Transverse colon (tissue), 4 donors: ENCODE results near the gene PGBD4.
"Not testable (repeated sequence)": the region's sequence is repeated elsewhere in the genome, so short reads cannot be mapped to it uniquely, and the experiment has no call there.

ENCODE experiments used
- EP300 ChIP-seq: sonication (generic); formaldehyde crosslinking; IDR thresholded peaks from one replicate; pipeline ENCODE4 v1.6.1; 2017; ENCODE audit warnings: antibody characterized with exemption, low read depth
- POLR2AphosphoS5 ChIP-seq, 3 donors: sonication (generic); formaldehyde crosslinking; IDR thresholded peaks; one replicate each; pipeline ENCODE4 v1.6.1; 2016; ENCODE audit warnings: antibody characterized with exemption in 3 of 3
- TF ChIP-seq, protein P1 (sequence below), 5 experiments: fragments of 200-600 bp in 3 of 5; fragments of 450-650 bp in 2 of 5; sonication (generic) in 3 of 5; IDR thresholded peaks; 1 replicate in 2 of 5; 2 replicates in 3 of 5; pipeline ENCODE4 v1.5.1; 2016 to 2017; ENCODE audit warnings: antibody characterized with exemption in 5 of 5, inconsistent platforms in 3 of 5, mild to moderate bottlenecking in 2 of 5, moderate library complexity in 1 of 5

- TF ChIP-seq, protein P1, sequence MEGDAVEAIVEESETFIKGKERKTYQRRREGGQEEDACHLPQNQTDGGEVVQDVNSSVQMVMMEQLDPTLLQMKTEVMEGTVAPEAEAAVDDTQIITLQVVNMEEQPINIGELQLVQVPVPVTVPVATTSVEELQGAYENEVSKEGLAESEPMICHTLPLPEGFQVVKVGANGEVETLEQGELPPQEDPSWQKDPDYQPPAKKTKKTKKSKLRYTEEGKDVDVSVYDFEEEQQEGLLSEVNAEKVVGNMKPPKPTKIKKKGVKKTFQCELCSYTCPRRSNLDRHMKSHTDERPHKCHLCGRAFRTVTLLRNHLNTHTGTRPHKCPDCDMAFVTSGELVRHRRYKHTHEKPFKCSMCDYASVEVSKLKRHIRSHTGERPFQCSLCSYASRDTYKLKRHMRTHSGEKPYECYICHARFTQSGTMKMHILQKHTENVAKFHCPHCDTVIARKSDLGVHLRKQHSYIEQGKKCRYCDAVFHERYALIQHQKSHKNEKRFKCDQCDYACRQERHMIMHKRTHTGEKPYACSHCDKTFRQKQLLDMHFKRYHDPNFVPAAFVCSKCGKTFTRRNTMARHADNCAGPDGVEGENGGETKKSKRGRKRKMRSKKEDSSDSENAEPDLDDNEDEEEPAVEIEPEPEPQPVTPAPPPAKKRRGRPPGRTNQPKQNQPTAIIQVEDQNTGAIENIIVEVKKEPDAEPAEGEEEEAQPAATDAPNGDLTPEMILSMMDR (IDR thresholded peaks at IDR 0.05), result not testable (repeated sequence)
- TF ChIP-seq POLR2AphosphoS5 (IDR thresholded peaks at IDR 0.05); EP300: not testable (repeated sequence)
Observed at GRCh38 chr15:34121786-34122185, 19.9 kb downstream of the PGBD4 start.
